Astrocyte (in vitro differentiated cells and primary cell): Measurements from ENCODE around the gene OPCML. TPM values are rescaled to one million over a fixed set of nuclear protein-coding genes. Genes with fewer than 3 reads are reported as not detected.

Source experiments
- DNase-seq: peaks from one replicate; pipeline ENCODE4 v3.0.0-alpha.2; 2010; ENCODE audit warnings: low read depth
- FAIRE-seq: peaks from 2 replicates; lab custom pipeline; 2011; peaks lifted over from hg19 to GRCh38; lab: Jason Lieb, UNC
- H2AFZ ChIP-seq: 2 replicates; pipeline ENCODE4 v1.6.0; 2012; ENCODE audit warnings: low read depth, low read length, inconsistent platforms
- H3K27ac ChIP-seq: 2 replicates; pipeline ENCODE4 v1.5.1; 2011; ENCODE audit warnings: low read depth, low read length, inconsistent platforms
- H3K27me3 ChIP-seq: 2 replicates; pipeline ENCODE4 v1.6.0; 2011; ENCODE audit warnings: low read length, inconsistent platforms; ENCODE audit not compliant: insufficient read depth
- H3K36me3 ChIP-seq: 2 replicates; pipeline ENCODE4 v1.5.1; 2011; ENCODE audit warnings: low read length, inconsistent platforms; ENCODE audit not compliant: insufficient read depth
- H3K4me1 ChIP-seq: 2 replicates; pipeline ENCODE4 v1.5.1; 2011; ENCODE audit warnings: low read length, inconsistent platforms; ENCODE audit not compliant: insufficient read depth
- H3K4me2 ChIP-seq: 2 replicates; pipeline ENCODE4 v1.6.0; 2012; ENCODE audit warnings: low read length, inconsistent platforms
- H3K4me3 ChIP-seq: 2 replicates; pipeline ENCODE4 v1.5.1; 2011; ENCODE audit warnings: low read depth, mild to moderate bottlenecking, low read length, inconsistent platforms; ENCODE audit not compliant: insufficient read depth
- H3K79me2 ChIP-seq: 2 replicates; pipeline ENCODE4 v1.6.0; 2012; ENCODE audit warnings: mild to moderate bottlenecking, low read length, inconsistent platforms; ENCODE audit not compliant: insufficient read depth
- H3K9ac ChIP-seq: 2 replicates; pipeline ENCODE4 v1.6.0; 2012; ENCODE audit warnings: mild to moderate bottlenecking, low read length, inconsistent platforms
- H3K9me3 ChIP-seq: 2 replicates; pipeline ENCODE4 v1.5.1; 2012; ENCODE audit warnings: low read depth, mild to moderate bottlenecking, low read length, inconsistent platforms; ENCODE audit not compliant: insufficient read depth
- H4K20me1 ChIP-seq: 2 replicates; pipeline ENCODE4 v1.6.0; 2012; ENCODE audit warnings: low read length, inconsistent platforms; ENCODE audit not compliant: insufficient read depth
- H3K27ac Mint-ChIP-seq: one replicate; pipeline ENCODE4 v1.8.0; 2021; ENCODE audit warnings: mild to moderate bottlenecking, mixed read lengths; ENCODE audit not compliant: unreplicated experiment
- H3K27me3 Mint-ChIP-seq: one replicate; pipeline ENCODE4 v1.8.0; 2021; ENCODE audit warnings: low read depth, mixed read lengths; ENCODE audit not compliant: unreplicated experiment
- H3K36me3 Mint-ChIP-seq: one replicate; pipeline ENCODE4 v1.8.0; 2021; ENCODE audit warnings: low read depth, mixed read lengths; ENCODE audit not compliant: unreplicated experiment
- H3K4me1 Mint-ChIP-seq: one replicate; pipeline ENCODE4 v1.8.0; 2021; ENCODE audit warnings: low read depth, mixed read lengths; ENCODE audit not compliant: unreplicated experiment
- H3K4me3 Mint-ChIP-seq: one replicate; pipeline ENCODE4 v1.8.0; 2021; ENCODE audit warnings: mild to moderate bottlenecking, moderate library complexity, mixed read lengths; ENCODE audit not compliant: unreplicated experiment
- H3K9me3 Mint-ChIP-seq: one replicate; pipeline ENCODE4 v1.8.0; 2021; ENCODE audit warnings: mild to moderate bottlenecking, mixed read lengths; ENCODE audit not compliant: unreplicated experiment
- CTCF ChIP-seq: IDR thresholded peaks from 2 replicates; pipeline ENCODE4 v1.5.1; 2011; ENCODE audit warnings: low read depth, mild to moderate bottlenecking, inconsistent platforms, low read length, moderate library complexity; ENCODE audit not compliant: insufficient read depth
- EZH2 ChIP-seq: IDR thresholded peaks from 2 replicates; pipeline ENCODE4 v1.6.1; 2012; ENCODE audit warnings: mild to moderate bottlenecking, low read length, inconsistent platforms; ENCODE audit not compliant: insufficient read depth
- total RNA-seq: library from RNA; stranded (reverse); gene quantifications from 2 replicates; pipeline ENCODE4 v1.2.1, GENCODE V29; 2021

Gene OPCML
- total RNA-seq, 1 donor from 2014 or later: 7.9 TPM

DNA sequence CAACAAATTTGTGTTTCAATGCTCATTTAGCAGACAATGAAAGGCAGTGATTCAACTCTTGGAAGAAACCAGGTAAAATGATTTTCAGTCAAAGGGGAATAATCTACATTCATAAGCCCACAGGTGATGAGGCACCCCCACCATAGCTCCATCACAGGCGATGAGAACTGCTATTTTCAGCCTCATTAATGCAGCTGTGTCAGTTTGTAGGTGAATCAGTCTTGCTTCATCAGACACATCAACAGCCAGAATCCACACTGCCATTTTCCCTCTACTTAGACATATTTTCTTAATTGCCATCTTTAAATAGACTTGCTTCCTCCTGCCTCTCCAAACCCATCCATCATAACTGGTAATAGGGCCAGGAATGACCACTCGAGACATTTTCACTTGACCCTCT lies 701.0 kb downstream of the OPCML start:
- Histone ChIP-seq H3K4me1 (no peaks in the 10 kb centered on the region), H3K4me3 (no peak overlapping the region), H3K36me3 (no peaks in the 10 kb centered on the region), H3K79me2 (no peaks in the 10 kb centered on the region), H3K4me2 (no peak overlapping the region), H2AFZ (no peak overlapping the region), H3K9ac (no peak overlapping the region), H4K20me1 (no peaks in the 10 kb centered on the region), H3K27me3 (no peaks in the 10 kb centered on the region), H3K27ac (no peak overlapping the region), H3K9me3 (no peaks in the 10 kb centered on the region)
- no peak for TF ChIP-seq EZH2
- no peak for TF ChIP-seq CTCF
- no peaks in the 10 kb centered on the region for H3K9me3 Mint-ChIP-seq
- no peaks in the 10 kb centered on the region for H3K36me3 Mint-ChIP-seq
- peaks cover 6% of the 10 kb centered on the region for H3K4me1 Mint-ChIP-seq
- no peak overlapping the region for H3K27ac Mint-ChIP-seq
- DNase-seq: no peak
- peaks cover 6% of the 10 kb centered on the region for H3K27me3 Mint-ChIP-seq
- no peak overlapping the region for H3K4me3 Mint-ChIP-seq
- no peak for FAIRE-seq

- Histone ChIP-seq H3K4me1 (no peaks in the 10 kb centered on the region), H3K9ac (no peak overlapping the region), H3K27ac (no peak overlapping the region), H3K36me3 (no peaks in the 10 kb centered on the region), H2AFZ (no peak overlapping the region), H3K27me3 (no peaks in the 10 kb centered on the region), H3K9me3 (no peaks in the 10 kb centered on the region), H4K20me1 (no peaks in the 10 kb centered on the region), H3K4me3 (no peak overlapping the region), H3K79me2 (no peaks in the 10 kb centered on the region), H3K4me2 (no peak overlapping the region)
- H3K27ac Mint-ChIP-seq: no peak overlapping the region
- H3K9me3 Mint-ChIP-seq: no peaks in the 10 kb centered on the region
- H3K4me3 Mint-ChIP-seq: no peak overlapping the region
- FAIRE-seq: no peak
- H3K27me3 Mint-ChIP-seq: no peaks in the 10 kb centered on the region
- TF ChIP-seq EZH2 (no peak), CTCF (no peak)
- peaks cover 16% of the 10 kb centered on the region for H3K4me1 Mint-ChIP-seq
- no peaks in the 10 kb centered on the region for H3K36me3 Mint-ChIP-seq
- DNase-seq: no peak
These were observed 707.7 kb downstream of the OPCML start for GRCh38 chr11:132824642-132825041.

GRCh38 chr11:132822276-132822675 lies 710.0 kb downstream of the OPCML start:
- no peaks in the 10 kb centered on the region for H3K9me3 Mint-ChIP-seq
- H3K27me3 Mint-ChIP-seq: no peaks in the 10 kb centered on the region
- no peak overlapping the region for H3K4me3 ChIP-seq

More at GRCh38 chr11:132822276-132822675, 710.0 kb downstream of the OPCML start:
- Histone ChIP-seq H3K9ac (no peak overlapping the region), H3K36me3 (no peaks in the 10 kb centered on the region), H3K27ac (no peak overlapping the region), H4K20me1 (no peaks in the 10 kb centered on the region), H3K4me1 (no peaks in the 10 kb centered on the region), H3K4me2 (no peak overlapping the region), H3K9me3 (no peaks in the 10 kb centered on the region), H3K27me3 (no peaks in the 10 kb centered on the region), H3K79me2 (no peaks in the 10 kb centered on the region), H2AFZ (no peak overlapping the region)
- Mint-ChIP-seq H3K36me3 (no peaks in the 10 kb centered on the region), H3K4me1 (peaks cover 16% of the 10 kb centered on the region), H3K27ac (no peak overlapping the region), H3K4me3 (no peak overlapping the region)
- FAIRE-seq (no peak), DNase-seq (no peak)
- TF ChIP-seq CTCF: no peak
- no peak for TF ChIP-seq EZH2
